Sigmoid colon (tissue), 7 donors: ENCODE results near the gene CD180. TPM values are rescaled to one million over a fixed set of nuclear protein-coding genes. Genes with fewer than 3 reads are reported as not detected.

Experiments
- DNase-seq: peaks from one replicate; pipeline ENCODE4 v3.0.0-alpha.2; 2019
- H3K27ac ChIP-seq, 4 donors: fragments of 200-600 bp; sonication (generic); one replicate each; pipeline ENCODE4 v1.5.1; 2016 to 2019; ENCODE audit warnings: mild to moderate bottlenecking in 1 of 4
- H3K27me3 ChIP-seq, 3 donors: fragments of 200-600 bp; sonication (generic); one replicate each; pipeline ENCODE4 v1.5.1; 2019; ENCODE audit warnings: mild to moderate bottlenecking in 1 of 3
- H3K36me3 ChIP-seq, 4 donors: fragments of 200-600 bp; sonication (generic); one replicate each; pipeline ENCODE4 v1.5.1; 2016 to 2019
- H3K4me1 ChIP-seq, 4 donors: fragments of 200-600 bp; sonication (generic); one replicate each; pipeline ENCODE4 v1.5.1; 2017 to 2019
- H3K4me3 ChIP-seq, 4 donors: fragments of 200-600 bp; sonication (generic); one replicate each; pipeline ENCODE4 v1.5.1; 2017 to 2019; ENCODE audit warnings: mild to moderate bottlenecking in 2 of 4, moderate library complexity in 1 of 4
- H3K9me3 ChIP-seq, 4 donors: fragments of 200-600 bp in 3 of 4; sonication (generic) in 3 of 4; one replicate each; pipeline versions ENCODE4 v1.5.1 to v1.6.1; 2013 to 2019
- CTCF ChIP-seq, 4 experiments: fragments of 450-650 bp in 3 of 4; fragments of 200-600 bp in 1 of 4; IDR thresholded peaks; one replicate each; pipeline ENCODE4 v1.5.1; 2016 to 2019; ENCODE audit warnings: antibody characterized with exemption in 4 of 4, mild to moderate bottlenecking in 3 of 4, moderate library complexity in 2 of 4
- EP300 ChIP-seq, 4 donors: sonication (generic); formaldehyde crosslinking; IDR thresholded peaks; one replicate each; pipeline ENCODE4 v1.6.1; 2017; ENCODE audit warnings: antibody characterized with exemption in 4 of 4
- POLR2A ChIP-seq, 2 donors: fragments of 450-650 bp; IDR thresholded peaks; one replicate each; pipeline ENCODE4 v1.6.1; 2016; ENCODE audit warnings: antibody characterized with exemption in 2 of 2, mild to moderate bottlenecking in 2 of 2, moderate library complexity in 2 of 2
- POLR2AphosphoS5 ChIP-seq, 4 donors: sonication (generic); formaldehyde crosslinking; IDR thresholded peaks; one replicate each; pipeline ENCODE4 v1.6.1; 2017; ENCODE audit warnings: antibody characterized with exemption in 4 of 4
- WGBS, 2 donors: extraction: QIAGEN DNeasy Blood & Tissue Kit; methylation state at CpG; one replicate each; pipeline ENCODE4 v1.1.7; 2013; 5-methylcytosine and 5-hydroxymethylcytosine counted together
- intact Hi-C: fragments of 100-400 bp; cut with DNase I; formaldehyde crosslinking; loops from one replicate; pipeline ENCODE4 v1.15.1; 2023
- polyA plus RNA-seq, 3 donors: library from polyadenylated mRNA; stranded (reverse); fragments of 200-250 nt; gene quantifications; one replicate each; pipeline ENCODE4 v1.2.3, GENCODE V29; 2013
- total RNA-seq, 4 donors: library from RNA; depleted of rRNA; stranded (reverse); fragments of >200 nt; gene quantifications; one replicate each; pipeline ENCODE4 v1.1.0, GENCODE V29; 2016
- donor health status: healthy with polysubstance abuse.
- donor health status: Bipolar disorder and iron deficiency.
- donor health status: healthy.

The CD180 gene
- total and polyA plus RNA-seq, 7 donors: 0.55 to 3.5 (median 0.99) TPM

DNA sequence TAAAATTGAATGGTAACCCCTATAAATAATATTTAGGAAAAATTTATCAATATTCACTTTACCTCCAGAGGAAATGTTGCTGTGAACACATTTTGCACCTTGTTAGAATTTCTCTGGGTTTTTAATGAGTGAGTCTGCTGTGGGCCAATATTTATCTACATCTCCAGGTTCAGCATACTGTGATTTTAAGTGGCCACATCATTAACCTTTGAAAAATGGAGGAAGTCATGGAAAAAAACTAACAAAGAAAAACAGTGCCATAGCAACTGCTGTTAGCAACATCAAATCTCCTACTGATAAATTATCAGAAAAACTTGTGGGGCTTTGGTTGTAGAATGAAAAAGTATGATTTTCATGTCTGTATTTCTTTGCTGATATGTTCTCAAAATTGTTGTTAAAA lies 55.0 kb downstream of the CD180 start:
- peaks cover 15 to 66% (median 28%) of the 10 kb centered on the region in 4 donors for H3K36me3 ChIP-seq

DNA sequence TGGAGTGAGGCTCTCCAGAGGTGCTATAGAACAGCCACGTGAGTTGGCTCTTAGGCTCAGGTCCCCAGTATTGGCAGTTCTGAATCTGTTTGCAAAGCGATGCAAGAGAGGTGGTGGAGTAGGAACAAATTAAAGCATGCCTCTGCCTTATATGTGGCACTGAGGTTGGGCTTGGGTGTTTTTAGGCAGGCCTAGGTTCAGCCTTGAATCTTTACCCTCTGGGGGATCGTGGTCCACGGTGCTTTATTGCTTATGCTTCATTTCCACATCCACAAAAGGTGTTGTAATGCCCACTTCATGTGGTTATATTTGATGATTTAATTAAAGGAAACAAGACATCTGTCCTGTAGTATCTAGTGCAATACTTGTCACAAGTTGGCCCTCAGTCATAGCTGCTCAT lies 56.2 kb downstream of the CD180 start:
- Histone ChIP-seq H3K36me3 (peaks cover 10 to 66% (median 24%) of the 10 kb centered on the region in 4 donors), H3K27ac (no peak overlapping the region), H3K4me3 (no peak overlapping the region), H3K4me1 (no peaks in the 10 kb centered on the region), H3K27me3 (no peaks in the 10 kb centered on the region), H3K9me3 (no peaks in the 10 kb centered on the region)
- no peak for DNase-seq
- intact Hi-C loops: no loop called here
- WGBS, 2 donors: 90 to 94% methylated on average over 4 of the region's 4 CpGs
- no peak for TF ChIP-seq EP300 (IDR thresholded peaks at IDR 0.05)
- no peak for TF ChIP-seq POLR2A (IDR thresholded peaks at IDR 0.05)
- no peak for TF ChIP-seq CTCF (IDR thresholded peaks at IDR 0.05)
- TF ChIP-seq POLR2AphosphoS5 (IDR thresholded peaks at IDR 0.05): no peak

More for the DNA sequence above, 55.0 kb downstream of the CD180 start:
- Histone ChIP-seq H3K27ac (no peak overlapping the region), H3K4me3 (no peak overlapping the region), H3K4me1 (no peaks in the 10 kb centered on the region), H3K27me3 (no peaks in the 10 kb centered on the region), H3K9me3 (no peaks in the 10 kb centered on the region)
- intact Hi-C loops: no loop called here
- no peak for TF ChIP-seq CTCF (IDR thresholded peaks at IDR 0.05)
- TF ChIP-seq EP300 (IDR thresholded peaks at IDR 0.05): no peak
- TF ChIP-seq POLR2A (IDR thresholded peaks at IDR 0.05): no peak
- TF ChIP-seq POLR2AphosphoS5 (IDR thresholded peaks at IDR 0.05): no peak
- no peak for DNase-seq

- intact Hi-C loops: no loop called here
- H3K9me3 ChIP-seq: no peaks in the 10 kb centered on the region
- no peaks in the 10 kb centered on the region for H3K4me1 ChIP-seq
- no peak for DNase-seq
- TF ChIP-seq EP300 (IDR thresholded peaks at IDR 0.05) (no peak), POLR2AphosphoS5 (IDR thresholded peaks at IDR 0.05) (no peak), POLR2A (IDR thresholded peaks at IDR 0.05) (no peak), CTCF (IDR thresholded peaks at IDR 0.05) (no peak)
- WGBS, 2 donors: 93 to 94% methylated on average over 5 of the region's 5 CpGs
- H3K27ac ChIP-seq: no peak overlapping the region
- H3K36me3 ChIP-seq: peaks cover 0 to 64% (median 14%) of the 10 kb centered on the region in 4 donors
- no peak overlapping the region for H3K4me3 ChIP-seq
- H3K27me3 ChIP-seq: no peaks in the 10 kb centered on the region
These were observed 57.6 kb downstream of the CD180 start for GRCh38 chr5:67139030-67139429.

GRCh38 chr5:67135381-67135984 lies 61.1 kb downstream of the CD180 start:
- peaks cover 0 to 58% (median 5%) of the 10 kb centered on the region in 4 donors for H3K36me3 ChIP-seq
- H3K4me1 ChIP-seq: no peaks in the 10 kb centered on the region
- TF ChIP-seq EP300 (IDR thresholded peaks at IDR 0.05): no peak
- TF ChIP-seq CTCF (IDR thresholded peaks at IDR 0.05): no peak
- TF ChIP-seq POLR2AphosphoS5 (IDR thresholded peaks at IDR 0.05): no peak
- no peak for TF ChIP-seq POLR2A (IDR thresholded peaks at IDR 0.05)
- no peak overlapping the region for H3K4me3 ChIP-seq
- 68 to 92% methylated on average over 6 of the region's 6 CpGs for WGBS, 2 donors
- no peaks in the 10 kb centered on the region for H3K27me3 ChIP-seq
- no peak for DNase-seq
- intact Hi-C loops: no loop called here
- H3K27ac ChIP-seq: no peak overlapping the region
- no peaks in the 10 kb centered on the region for H3K9me3 ChIP-seq

DNA sequence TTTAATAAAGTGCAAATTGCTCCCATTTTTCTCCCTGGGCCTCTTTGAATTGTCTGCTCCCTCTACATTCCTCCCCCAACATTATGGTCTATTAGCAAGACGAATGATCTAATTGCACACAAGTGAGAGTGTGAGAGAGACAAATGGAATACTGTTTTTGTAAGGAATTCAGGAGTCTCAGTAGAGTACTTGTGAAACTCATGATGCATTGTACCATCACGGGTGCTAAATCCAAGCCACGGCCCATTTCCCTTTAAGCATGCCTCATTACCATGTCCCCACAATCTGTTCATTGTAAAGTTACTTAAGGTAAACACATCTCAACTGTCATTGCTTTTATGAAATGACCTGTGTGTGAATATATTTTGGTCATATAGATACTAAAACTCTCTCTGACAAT lies 62.8 kb downstream of the CD180 start:
- Histone ChIP-seq H3K4me3 (no peak overlapping the region), H3K27ac (no peak overlapping the region), H3K27me3 (no peaks in the 10 kb centered on the region), H3K36me3 (peaks cover 0 to 66% (median 8%) of the 10 kb centered on the region in 4 donors), H3K4me1 (no peaks in the 10 kb centered on the region), H3K9me3 (no peaks in the 10 kb centered on the region)
- DNase-seq: no peak
- WGBS, 2 donors: 83 to 85% methylated on average over 3 of the region's 3 CpGs
- TF ChIP-seq EP300 (IDR thresholded peaks at IDR 0.05) (no peak), POLR2A (IDR thresholded peaks at IDR 0.05) (no peak), POLR2AphosphoS5 (IDR thresholded peaks at IDR 0.05) (no peak), CTCF (IDR thresholded peaks at IDR 0.05) (no peak)
- intact Hi-C loops: no loop called here
